MG63 (cell line): ENCODE results near the gene SGCA. TPM values are rescaled to one million over a fixed set of nuclear protein-coding genes. Genes with fewer than 3 reads are reported as not detected.
A peak's percentile ranks its signal among the peaks of the same experiment; 100 is the strongest.

Source experiments
- DNase-seq: peaks from one replicate; pipeline ENCODE4 v3.0.0-alpha.2; 2020
- H3K27me3 ChIP-seq: fragments of 250-450 bp; sonication (Bioruptor Pico); 2 replicates; pipeline ENCODE4 v1.5.1; 2020; ENCODE audit warnings: mild to moderate bottlenecking, moderate library complexity
- H3K36me3 ChIP-seq: fragments of 250-450 bp; sonication (Bioruptor Pico); 2 replicates; pipeline ENCODE4 v1.5.1; 2020; ENCODE audit warnings: mild to moderate bottlenecking, moderate library complexity
- H3K4me3 ChIP-seq: fragments of 250-450 bp; sonication (Bioruptor Pico); 2 replicates; pipeline ENCODE4 v1.5.1; 2020; ENCODE audit warnings: mild to moderate bottlenecking, moderate library complexity
- H3K9me3 ChIP-seq: fragments of 250-450 bp; sonication (Bioruptor Pico); 2 replicates; pipeline ENCODE4 v1.5.1; 2020; ENCODE audit warnings: mild to moderate bottlenecking, moderate library complexity
- total RNA-seq: library from RNA; depleted of rRNA; stranded (reverse); fragments of >200 nt; shearing (Covaris generic); gene quantifications from 2 replicates; pipeline ENCODE4 v1.2.3, GENCODE V29; 2014; ENCODE audit warnings: low replicate concordance

Gene SGCA
- total RNA-seq, 1 experiment from 2014 or later: 1.1 TPM

DNA sequence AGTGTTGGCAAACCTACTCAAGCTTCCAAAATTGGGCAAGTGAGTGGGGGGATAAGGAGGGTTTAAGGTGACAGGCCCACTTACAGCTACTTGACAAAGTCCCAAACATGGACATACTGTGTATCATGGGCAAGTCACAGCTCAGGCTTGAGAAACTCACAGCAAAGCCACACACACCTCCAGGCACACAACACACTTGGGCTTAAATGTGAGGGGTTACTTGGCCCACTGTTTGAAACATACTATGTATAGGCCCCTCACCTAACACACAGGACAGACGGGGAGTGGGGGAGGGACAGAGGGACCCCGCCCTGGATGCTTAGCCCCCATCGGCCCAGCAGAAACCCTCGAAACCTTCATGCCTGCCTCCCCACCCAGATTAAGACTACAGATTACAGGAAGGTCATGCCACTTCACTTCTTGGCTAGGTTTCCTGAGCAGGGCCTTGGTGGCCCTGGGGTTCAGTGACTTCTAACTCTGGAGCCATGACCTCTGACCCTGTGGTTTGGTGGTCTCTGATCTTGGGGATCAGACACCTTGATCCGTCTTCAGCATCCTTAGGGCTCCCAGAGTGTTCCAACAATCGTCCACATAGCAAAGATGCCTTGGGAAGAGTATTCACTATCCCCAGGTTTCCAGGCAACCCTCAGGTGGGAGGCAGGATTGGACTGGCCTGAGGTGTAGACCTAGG, 33.6 kb upstream of the SGCA start:
- no peaks in the 10 kb centered on the region for H3K9me3 ChIP-seq
- H3K36me3 ChIP-seq: peaks cover 27% of the 10 kb centered on the region
- no peak for DNase-seq
- H3K4me3 ChIP-seq: no peak overlapping the region
- no peaks in the 10 kb centered on the region for H3K27me3 ChIP-seq

DNA sequence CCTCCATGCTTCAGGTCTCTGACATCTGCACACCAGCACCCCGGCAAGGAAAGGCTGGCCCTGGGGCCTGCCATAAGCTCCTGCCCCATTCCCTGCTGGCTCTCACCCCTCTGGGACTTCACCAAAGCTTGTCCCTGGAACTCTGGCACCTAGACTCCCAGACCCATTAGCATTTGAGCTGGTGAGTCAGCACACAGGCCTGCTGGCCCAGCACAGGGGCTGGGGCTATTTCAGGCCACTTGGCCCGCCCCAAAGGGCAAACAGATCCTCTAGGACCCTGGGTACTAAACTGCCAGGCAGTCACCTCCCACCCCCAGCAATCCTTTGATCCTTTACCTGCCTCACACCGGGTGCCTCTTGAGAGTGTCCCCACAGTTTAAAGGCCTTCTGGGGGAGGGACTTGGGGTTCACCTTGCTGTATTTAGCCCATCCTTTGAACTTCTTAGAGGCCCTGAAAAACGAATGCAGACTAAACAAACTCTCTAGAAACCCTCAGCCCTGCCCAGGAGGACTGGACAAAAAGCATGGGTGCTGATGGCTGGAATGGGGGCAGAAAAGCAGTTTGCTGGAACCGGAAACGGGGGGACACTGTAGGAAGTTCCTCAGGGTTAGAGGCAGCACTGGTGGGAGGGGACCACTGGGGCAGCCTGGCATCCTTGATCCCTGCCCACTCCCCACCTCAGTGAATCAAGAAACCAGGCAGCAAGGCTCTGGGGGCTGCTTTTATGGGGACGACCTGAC, 32.6 kb upstream of the SGCA start:
- Histone ChIP-seq H3K4me3 (no peak overlapping the region), H3K9me3 (no peaks in the 10 kb centered on the region), H3K36me3 (peaks cover 37% of the 10 kb centered on the region), H3K27me3 (no peaks in the 10 kb centered on the region)
- DNase-seq: peak; percentile 60

DNA sequence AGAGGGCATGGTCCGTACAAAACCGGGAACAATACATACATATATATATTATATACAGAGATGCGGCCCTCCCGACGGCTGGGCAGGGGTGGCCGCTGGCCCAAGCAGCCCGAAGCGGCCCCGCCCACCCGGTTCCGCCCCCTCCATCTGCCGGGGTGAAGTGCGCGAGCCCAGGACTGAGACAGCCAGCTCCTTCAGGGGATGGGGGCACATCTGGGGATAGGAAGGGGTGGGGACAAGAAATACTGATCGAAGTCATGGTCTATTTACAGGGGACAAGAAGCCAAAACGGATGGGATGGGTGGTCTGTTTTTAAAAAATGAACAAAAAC, 32.1 kb upstream of the SGCA start:
- H3K4me3 ChIP-seq: no peak overlapping the region
- peaks cover 42% of the 10 kb centered on the region for H3K36me3 ChIP-seq
- H3K9me3 ChIP-seq: no peaks in the 10 kb centered on the region
- no peak for DNase-seq
- H3K27me3 ChIP-seq: no peaks in the 10 kb centered on the region

DNA sequence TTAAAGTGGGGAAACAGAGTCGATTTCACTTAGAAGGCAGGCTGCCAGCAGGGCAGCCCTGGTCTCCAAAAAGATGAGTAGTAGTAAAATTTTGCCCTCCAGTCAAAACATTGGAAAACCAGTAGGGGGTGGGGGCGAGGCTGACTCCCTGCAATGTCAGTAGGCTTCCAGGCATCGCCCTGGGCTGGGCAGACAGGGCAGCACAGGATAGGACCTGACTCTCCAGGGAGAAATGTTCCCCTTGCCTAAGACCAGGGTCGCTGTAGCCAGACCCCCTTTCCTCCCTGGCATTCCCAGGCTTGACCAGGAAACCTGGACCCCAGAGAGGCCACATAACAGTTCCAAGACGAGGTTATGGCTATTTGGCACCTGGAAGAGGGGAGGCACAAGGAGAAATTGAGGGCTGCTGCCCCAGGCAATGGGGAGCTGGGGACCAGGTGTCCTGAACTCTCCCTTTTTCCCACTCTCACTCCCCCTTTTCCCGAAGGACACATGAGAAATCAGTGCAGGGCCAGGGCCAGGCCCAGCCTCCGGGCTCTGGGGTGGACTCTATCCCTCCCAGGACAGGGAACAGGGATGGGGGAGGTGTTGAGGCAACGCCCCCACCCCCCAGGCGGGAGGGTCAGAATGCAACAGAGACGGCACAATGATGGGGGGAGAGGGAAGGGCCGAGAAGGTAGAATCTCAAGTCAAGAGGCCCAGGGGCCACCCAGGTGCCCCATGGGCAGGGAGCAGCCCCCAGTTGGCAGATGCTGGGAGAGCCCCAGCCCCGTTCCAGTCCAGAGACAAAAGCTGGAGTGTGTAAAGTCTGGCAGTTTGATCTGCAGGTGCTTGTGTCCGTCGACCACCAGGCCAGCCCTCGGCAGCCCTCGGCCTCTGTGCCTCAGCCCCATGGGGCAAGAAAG, 31.3 kb upstream of the SGCA start:
- peak; percentile 55 for DNase-seq
- Histone ChIP-seq H3K4me3 (no peak overlapping the region), H3K9me3 (no peaks in the 10 kb centered on the region), H3K27me3 (no peaks in the 10 kb centered on the region), H3K36me3 (peaks cover 49% of the 10 kb centered on the region)

DNA sequence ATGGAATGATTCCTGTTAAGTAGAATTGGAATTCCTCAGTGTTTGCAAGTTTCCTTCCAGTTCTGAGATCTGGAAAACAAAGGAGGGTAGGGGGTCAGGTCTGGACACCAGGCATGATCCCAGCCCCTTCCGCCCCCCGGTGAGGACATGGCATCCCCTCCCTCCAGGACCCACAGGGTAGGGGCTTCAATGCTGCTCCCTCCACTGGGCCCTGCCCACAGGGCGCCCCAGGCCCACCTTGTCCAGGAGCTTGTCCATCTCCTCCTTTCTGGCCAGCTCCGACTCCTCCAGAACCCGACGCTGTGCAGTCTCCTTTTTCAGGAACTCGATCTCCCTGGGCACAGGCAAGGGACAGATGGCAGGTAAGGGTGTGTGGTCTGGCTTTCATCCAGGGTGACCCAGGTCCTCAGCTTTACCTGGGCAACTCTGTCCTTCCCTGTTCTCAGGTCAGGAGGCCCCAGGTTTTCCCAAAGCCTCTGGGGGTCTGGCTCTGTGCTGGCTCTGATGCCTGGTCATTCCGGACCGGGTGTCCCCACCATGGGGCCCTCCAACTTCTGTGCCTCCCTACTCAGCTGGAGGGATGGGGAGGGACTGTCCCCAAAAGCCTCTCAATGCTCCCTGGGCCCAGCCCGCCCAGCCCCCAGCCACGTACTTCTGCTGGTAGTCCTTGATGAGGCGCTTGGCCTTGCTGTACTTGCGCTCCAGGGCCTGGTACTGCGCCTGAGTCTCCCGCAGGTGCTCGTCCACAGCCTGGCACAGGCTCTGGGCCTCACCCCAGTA, 30.3 kb upstream of the SGCA start:
- peaks cover 60% of the 10 kb centered on the region for H3K36me3 ChIP-seq
- H3K9me3 ChIP-seq: no peaks in the 10 kb centered on the region
- no peaks in the 10 kb centered on the region for H3K27me3 ChIP-seq
- no peak overlapping the region for H3K4me3 ChIP-seq
- no peak for DNase-seq

DNA sequence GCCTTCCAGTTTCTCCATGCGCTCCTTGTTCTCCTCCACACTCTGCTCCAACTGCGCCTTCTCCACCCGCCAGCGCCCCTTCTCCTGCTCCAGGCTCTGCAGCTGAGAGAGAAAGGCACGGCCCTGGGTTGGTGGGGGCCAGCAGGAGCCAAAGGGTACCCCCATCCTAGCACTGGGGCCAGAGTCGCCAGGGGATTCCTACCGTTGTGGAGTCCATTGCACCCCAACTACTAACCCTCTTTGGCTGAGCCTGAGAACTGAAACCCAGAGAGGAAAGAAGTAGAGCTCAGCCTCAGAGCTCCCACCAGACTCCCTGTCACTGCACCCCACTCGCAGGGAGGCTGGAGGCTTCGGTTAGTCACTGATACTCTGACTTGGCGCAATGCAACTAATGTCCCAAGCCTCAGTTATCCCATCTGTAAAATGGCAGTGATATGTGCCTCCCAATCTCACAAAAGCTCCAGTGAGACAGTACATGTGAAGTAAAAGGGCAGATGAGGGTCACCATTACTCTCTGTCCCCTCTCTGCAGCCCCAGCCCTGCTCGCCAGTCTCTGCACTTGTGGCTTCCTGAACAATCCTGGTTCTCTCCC, 29.6 kb upstream of the SGCA start:
- Histone ChIP-seq H3K9me3 (no peaks in the 10 kb centered on the region), H3K36me3 (peaks cover 67% of the 10 kb centered on the region), H3K4me3 (no peak overlapping the region), H3K27me3 (no peaks in the 10 kb centered on the region)
- no peak for DNase-seq

DNA sequence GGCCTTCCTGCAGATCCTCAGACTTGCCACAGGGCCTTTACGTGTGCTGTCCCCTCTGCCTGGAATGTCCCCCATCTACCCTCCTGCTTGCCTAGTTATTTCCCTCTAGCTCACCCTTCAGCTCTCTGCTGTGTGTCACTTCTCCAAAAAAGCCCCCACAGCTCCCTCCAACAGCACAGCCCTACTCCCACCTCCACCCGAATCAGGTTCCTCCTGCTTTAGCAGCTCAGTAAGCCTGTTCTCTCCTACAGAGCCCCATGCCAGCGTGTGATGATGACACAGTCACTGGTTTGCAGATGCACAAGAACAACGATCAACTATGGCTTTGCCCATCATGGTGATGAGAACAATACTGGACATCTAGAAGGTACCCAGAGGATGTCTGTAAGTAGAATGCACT, 28.8 kb upstream of the SGCA start:
- Histone ChIP-seq H3K4me3 (no peak overlapping the region), H3K9me3 (no peaks in the 10 kb centered on the region), H3K36me3 (peaks cover 73% of the 10 kb centered on the region), H3K27me3 (no peaks in the 10 kb centered on the region)
- no peak for DNase-seq

DNA sequence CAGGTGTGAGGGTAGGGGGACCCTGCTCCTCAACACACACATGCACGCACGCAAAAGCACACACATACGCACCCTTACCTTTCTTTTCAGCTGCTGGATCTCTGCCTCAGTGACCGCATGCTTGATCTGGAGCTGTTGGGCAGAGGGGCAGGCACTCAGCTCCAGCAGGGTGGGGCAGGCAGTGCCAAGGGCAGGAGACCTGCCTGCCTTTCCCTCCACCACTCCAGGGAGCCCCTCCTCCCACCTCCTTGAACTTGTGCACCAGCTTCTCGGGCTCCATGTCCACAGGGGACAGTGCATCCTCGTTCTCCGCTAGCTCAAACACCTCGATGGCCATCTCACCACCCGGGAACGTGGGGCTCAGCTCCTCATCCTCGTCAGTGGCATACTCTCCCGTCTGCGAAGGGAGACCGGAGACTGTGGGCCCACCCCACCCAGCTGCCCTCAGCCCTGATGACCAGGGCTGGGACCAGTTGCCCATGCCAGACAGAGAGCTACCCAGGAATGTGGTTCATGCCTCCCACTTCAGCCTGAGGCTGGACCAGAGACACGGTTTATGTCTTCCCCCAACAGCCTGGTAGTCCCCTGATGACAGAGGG, 26.5 kb upstream of the SGCA start:
- DNase-seq: no peak
- peaks cover 80% of the 10 kb centered on the region for H3K36me3 ChIP-seq
- H3K4me3 ChIP-seq: no peak overlapping the region

DNA sequence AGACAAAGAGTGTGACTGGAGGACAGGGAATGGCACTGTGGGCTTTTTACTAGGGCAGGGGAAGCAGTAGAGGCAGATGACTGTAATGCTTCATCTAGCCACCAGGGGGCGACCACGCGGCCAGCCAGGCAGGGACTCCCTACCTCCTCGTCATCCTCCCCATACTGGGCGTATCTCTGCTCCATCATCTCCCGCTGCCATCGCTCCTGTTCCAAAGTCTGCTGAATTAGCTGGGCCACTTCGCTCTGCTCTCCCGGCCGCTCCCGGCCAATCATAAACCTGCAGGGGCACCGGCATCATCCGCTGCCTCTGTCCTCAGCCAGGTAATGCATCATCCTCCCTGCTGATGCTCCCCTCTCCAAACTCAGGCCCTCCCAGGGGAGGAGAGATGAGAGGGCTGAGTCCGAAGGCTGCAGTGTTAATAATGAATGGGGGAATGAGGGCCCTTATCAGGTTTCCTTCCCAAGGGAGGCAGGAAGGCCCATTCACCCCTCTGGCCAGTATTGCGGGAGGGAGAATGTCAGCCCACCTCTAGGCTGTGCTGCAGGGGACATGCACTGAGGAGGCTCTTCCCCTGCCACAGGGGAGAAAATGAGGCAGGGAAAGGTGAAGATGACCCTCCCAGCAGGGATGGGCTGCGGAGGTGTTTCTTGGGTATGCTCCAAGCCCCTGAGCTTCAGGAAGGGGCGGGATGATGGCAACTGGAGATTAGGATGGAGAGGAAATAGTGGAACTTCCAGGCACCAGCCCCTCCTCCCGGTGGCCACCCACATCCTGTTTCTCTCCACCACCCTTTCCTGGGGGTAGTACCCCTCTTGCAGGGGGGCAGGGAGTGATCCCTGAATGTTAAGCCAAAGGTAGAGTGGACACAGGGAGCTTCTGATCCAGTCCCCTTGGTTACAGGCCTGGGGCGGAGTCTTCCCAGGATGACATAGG, 25.6 kb upstream of the SGCA start:
- no peaks in the 10 kb centered on the region for H3K27me3 ChIP-seq
- peak; percentile 68 for DNase-seq
- H3K4me3 ChIP-seq: no peak overlapping the region
- H3K36me3 ChIP-seq: peaks cover 83% of the 10 kb centered on the region
- no peaks in the 10 kb centered on the region for H3K9me3 ChIP-seq

More for the DNA sequence above, 26.5 kb upstream of the SGCA start:
- Histone ChIP-seq H3K27me3 (no peaks in the 10 kb centered on the region), H3K9me3 (no peaks in the 10 kb centered on the region)

DNA sequence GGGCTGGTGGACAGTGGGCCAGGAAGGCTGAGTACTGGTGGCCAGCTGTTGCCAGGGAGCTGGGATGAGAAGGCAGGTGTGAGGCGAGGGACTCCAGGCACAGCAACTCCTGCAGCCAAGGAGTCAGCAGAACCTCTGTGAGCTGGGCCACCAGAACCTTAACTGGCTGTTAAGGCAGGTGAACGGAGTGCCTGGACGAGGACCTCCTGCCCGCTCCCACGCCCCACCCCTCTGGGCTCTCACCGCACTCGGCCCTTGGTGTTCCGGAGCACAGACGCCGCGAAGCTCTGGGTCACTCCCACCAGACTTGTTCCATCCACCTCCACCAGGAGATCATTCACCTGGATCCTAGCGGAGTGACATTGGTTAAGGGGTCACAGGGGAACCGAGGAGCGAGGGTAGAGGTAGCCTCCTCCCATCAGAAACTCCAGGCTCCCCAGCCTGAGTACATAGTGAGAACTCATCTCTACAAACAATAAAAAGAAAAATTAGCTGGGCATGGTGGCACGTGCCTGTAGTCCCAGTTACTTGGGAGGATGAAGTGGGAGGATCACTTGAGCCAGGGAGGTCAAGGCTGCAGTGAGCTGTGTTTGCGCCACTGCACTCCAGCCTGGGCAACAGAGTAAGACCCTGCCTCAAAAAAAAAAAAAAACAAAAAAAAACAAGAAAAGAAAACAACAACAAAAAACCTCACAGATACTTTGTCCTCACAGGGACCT, 24.6 kb upstream of the SGCA start:
- Histone ChIP-seq H3K4me3 (no peak overlapping the region), H3K27me3 (no peaks in the 10 kb centered on the region), H3K36me3 (peaks cover 91% of the 10 kb centered on the region), H3K9me3 (no peaks in the 10 kb centered on the region)
- DNase-seq: no peak

DNA sequence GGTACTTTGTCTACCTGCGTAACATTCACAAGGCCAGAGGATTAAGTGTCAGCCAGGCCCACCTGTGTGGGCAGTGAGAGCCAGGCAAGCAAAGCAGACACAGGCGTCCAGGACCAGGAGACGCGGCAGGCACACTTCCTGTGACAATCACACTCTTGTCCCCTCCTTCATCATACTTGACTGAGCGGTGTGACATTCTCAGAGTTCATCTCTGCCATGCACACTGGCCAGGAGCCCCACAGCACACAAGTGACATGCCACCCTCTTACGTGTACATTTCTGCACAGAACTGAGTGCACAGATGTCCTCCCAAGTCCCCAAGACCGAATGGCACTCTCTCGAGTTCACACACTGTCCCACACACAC, 24.1 kb upstream of the SGCA start:
- H3K27me3 ChIP-seq: no peaks in the 10 kb centered on the region
- no peaks in the 10 kb centered on the region for H3K9me3 ChIP-seq
- no peak overlapping the region for H3K4me3 ChIP-seq
- no peak for DNase-seq
- peaks cover 96% of the 10 kb centered on the region for H3K36me3 ChIP-seq

DNA sequence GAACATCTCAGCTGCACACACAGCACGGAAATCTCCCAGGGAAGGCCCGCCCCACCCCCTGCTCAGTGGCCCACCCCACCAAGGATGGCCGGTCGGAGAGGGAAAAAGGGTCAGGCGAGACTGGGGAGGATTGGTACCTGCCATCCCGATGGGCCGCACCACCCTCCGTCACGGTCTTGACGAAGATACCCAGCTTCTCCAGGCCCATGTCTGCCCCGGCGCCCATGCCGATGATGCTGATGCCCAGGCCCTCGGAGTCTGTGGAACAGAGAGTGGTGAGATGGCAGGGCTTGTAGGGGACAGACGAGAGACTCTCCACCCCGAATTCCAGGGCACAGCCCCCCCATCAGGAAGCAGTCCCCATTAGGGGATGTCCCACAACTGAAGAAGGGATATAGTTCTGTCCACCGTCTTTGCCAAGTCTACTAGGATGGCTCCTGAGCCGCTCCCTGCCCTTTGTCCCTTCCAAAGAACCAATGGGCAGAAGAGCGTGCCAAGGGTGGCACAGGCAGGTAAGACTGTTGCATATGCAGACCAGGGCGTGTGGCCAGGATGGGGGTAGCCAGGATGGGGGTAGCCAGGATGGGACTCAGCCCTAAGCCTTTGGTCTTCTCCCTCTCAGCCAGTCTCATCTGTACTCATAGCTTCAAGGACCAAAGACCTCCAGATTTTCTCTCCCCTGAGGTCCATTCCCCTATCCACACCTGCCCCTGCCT, 22.2 kb upstream of the SGCA start:
- Histone ChIP-seq H3K4me3 (no peak overlapping the region), H3K9me3 (no peaks in the 10 kb centered on the region), H3K27me3 (no peaks in the 10 kb centered on the region), H3K36me3 (peaks cover 96% of the 10 kb centered on the region)
- no peak for DNase-seq

DNA sequence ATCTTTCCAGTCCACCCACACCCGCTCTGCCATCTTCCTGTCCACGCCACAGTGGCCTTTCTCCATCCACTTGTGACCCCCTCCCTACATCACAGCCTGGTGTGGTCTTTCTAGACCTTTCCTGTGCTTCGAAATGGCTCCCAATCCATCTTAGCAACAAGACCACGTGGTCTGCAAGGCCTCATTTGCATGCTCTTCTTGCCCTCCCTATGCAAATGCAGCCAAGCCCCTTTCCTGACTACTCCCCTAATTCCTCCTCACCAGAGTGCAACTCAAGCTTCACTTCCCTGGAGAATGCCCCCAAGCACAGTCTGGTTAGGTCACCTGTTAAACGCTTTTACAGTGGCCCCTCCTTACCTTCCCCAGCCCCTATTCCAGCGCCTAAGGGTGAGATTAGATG, 21.4 kb upstream of the SGCA start:
- no peak overlapping the region for H3K4me3 ChIP-seq
- peaks cover 94% of the 10 kb centered on the region for H3K36me3 ChIP-seq
- H3K9me3 ChIP-seq: no peaks in the 10 kb centered on the region
- no peak for DNase-seq
- no peaks in the 10 kb centered on the region for H3K27me3 ChIP-seq

DNA sequence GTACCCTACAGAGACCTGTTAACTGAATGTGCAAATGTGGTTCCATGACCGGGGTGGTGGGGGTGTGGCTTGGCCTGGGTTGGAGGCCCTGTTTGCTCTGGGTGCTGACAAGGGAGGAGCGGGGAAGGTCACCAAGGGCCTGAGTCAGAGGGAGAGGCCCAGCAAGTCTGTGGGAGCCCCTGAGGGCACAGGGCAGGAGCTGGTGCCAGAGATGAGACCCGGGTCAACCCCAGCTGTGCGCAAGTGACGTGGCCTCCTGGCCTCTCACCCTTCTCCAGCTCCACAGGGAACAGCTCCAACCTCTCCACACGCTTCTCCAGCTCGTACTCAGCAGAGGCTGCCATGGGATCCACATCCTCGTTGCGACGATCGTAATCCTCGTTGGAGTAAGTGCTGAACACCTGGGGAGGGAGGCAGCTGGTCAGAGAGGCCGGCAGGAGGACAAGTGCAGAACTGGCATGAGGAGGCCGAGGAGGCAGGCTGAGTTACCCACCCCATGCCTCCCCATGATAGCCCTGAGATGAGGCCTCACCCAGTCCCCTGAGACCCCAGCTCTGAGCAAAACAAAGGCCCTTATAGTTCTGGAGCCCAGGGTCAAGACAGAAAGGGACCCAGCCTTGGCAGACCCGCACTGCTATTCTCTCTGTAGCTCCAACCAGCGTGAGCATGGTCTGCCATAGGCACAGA, 20.8 kb upstream of the SGCA start:
- Histone ChIP-seq H3K27me3 (no peaks in the 10 kb centered on the region), H3K36me3 (peaks cover 88% of the 10 kb centered on the region), H3K9me3 (no peaks in the 10 kb centered on the region), H3K4me3 (no peak overlapping the region)
- no peak for DNase-seq
